ENCODE measurements around the gene RAD51AP2. TPM values are rescaled to one million over a fixed set of nuclear protein-coding genes. Genes with fewer than 3 reads are reported as not detected.

RAD51AP2 gene
- total and polyA plus RNA-seq, 2 of the 13 experiments (the other 11 are each of a cell fraction or from before 2014, with no cell fraction given), result 0.11 to 0.12 TPM

GRCh38 chr2:17558053-17558452 lies 39.8 kb upstream of the RAD51AP2 start (continued):
- TF ChIP-seq ZNF333 (CRISPR knock-in tag; IDR thresholded peaks at IDR 0.05; ENCODE audit: borderline replicate concordance) (no peak), SAP130 (CRISPR knock-in tag; IDR thresholded peaks at IDR 0.05; ENCODE audit: low read depth) (no peak), ETV5 (CRISPR knock-in tag; IDR thresholded peaks at IDR 0.05; ENCODE audit: borderline replicate concordance) (no peak), NR0B2 (CRISPR knock-in tag; IDR thresholded peaks at IDR 0.05) (no peak), RARA (CRISPR knock-in tag; IDR thresholded peaks at IDR 0.05) (no peak)

GRCh38 chr2:17557596-17557995 lies 39.4 kb upstream of the RAD51AP2 start:
- Histone ChIP-seq H3K79me2 (ENCODE audit: insufficient read depth, low read length) (peaks cover 91% of the 10 kb centered on the region), H3K4me1 (ENCODE audit: insufficient read depth, low read length) (peaks cover 63% of the 10 kb centered on the region), H3K9me3 (ENCODE audit: low read length) (no peaks in the 10 kb centered on the region), H3K4me2 (ENCODE audit: low read depth, low read length) (peak overlapping the region; percentile 54), H3K27ac (ENCODE audit: extremely low read length, insufficient read depth, low read length) (peak overlapping the region; percentile 45), H2AFZ (ENCODE audit: low read length) (no peak overlapping the region), H3K36me3 (replicated peaks in 1 of 2; ENCODE audit: control insufficient read depth in 1 of 2, insufficient read depth in 2 of 2, low read length in 2 of 2) (peaks cover 0 to under 1% of the 10 kb centered on the region in 2 experiments; a peak in 1 of 5 replicates), H3K4me3 (replicated peaks in 1 of 3; ENCODE audit: insufficient read depth in 1 of 3, low read depth in 2 of 3, low read length in 3 of 3) (no peak overlapping the region; a peak in 1 of 6 replicates), H3K27me3 (ENCODE audit: control insufficient read depth in 1 of 2, insufficient read depth in 2 of 2, low read length in 2 of 2) (no peaks in the 10 kb centered on the region), H3K9ac (ENCODE audit: insufficient read depth, low read depth, low read length) (peak overlapping the region; percentile 7; the same call in 1 of the 2 replicates), H4K20me1 (ENCODE audit: insufficient read depth, low read length) (no peaks in the 10 kb centered on the region)
- in situ Hi-C loops (cut with HindIII; ENCODE audit: extremely low pct_ligation_motif_present, low pct_unique_long_range_greater_than_20kb), result no loop called here
- ATAC-seq (peak; percentile 80), DNase-seq (ENCODE audit: low spot score) (peak; percentile 61), FAIRE-seq (no peak)
- POLR2A ChIA-PET, result interaction anchor here (0.9 to 3.9 kb wide), 4 partner anchors 10 to 20 kb away, joined by 3 to 12 read pairs (median 4); partner anchors contain the start of gene VSNL1
- CTCF ChIA-PET (ENCODE audit: low intra/inter-chr PET ratio, low total read pairs), result no interaction called here
- no TSS peak for BruUV-seq (replicated peaks)
- 62% methylated on average over 5 of the region's 5 CpGs for WGBS (ENCODE audit: low lambda C conversion rate)
- intact Hi-C loops (cut with micrococcal nuclease; ENCODE audit: unreplicated experiment), result loop anchor here (1.0 kb wide), 1 partner anchor 17 kb away; the partner anchor contains the start of gene VSNL1
- peak; percentile 48; the same call in 1 of the 2 replicates for TF ChIP-seq HMG20A (CRISPR knock-in tag; IDR thresholded peaks at IDR 0.05; ENCODE audit: borderline replicate concordance)
- TF ChIP-seq ZMYM3 (CRISPR knock-in tag; IDR thresholded peaks at IDR 0.05), result no peak
- no peak for TF ChIP-seq KMT2B (CRISPR knock-in tag; IDR thresholded peaks at IDR 0.05)
- peak; percentile 12 for TF ChIP-seq TEAD3 (CRISPR knock-in tag; optimal IDR thresholded peaks at IDR 0.05; ENCODE audit: borderline replicate concordance)
- 0 out of 2 replicates have a peak, but pooled peaks have one; percentile 16 for TF ChIP-seq THRA (CRISPR knock-in tag; IDR thresholded peaks at IDR 0.05; ENCODE audit: borderline replicate concordance)
- peak; percentile 43 for TF ChIP-seq ASH2L (IDR thresholded peaks at IDR 0.05; ENCODE audit: insufficient read length, low read depth, low read length)
- TF ChIP-seq ZNF44 (CRISPR knock-in tag; IDR thresholded peaks at IDR 0.05), result 0 out of 2 replicates have a peak, but pooled peaks have one; percentile 81
- TF ChIP-seq PAXIP1 (CRISPR knock-in tag; conservative IDR thresholded peaks at IDR 0.05), result 0 out of 2 replicates have a peak, but pooled peaks have one; percentile 26
- TF ChIP-seq ZNF607 (CRISPR knock-in tag; IDR thresholded peaks at IDR 0.05; ENCODE audit: borderline replicate concordance), result no peak
- no peak for TF ChIP-seq SOX6 (IDR thresholded peaks at IDR 0.05)
- TF ChIP-seq SOX6 (CRISPR knock-in tag; IDR thresholded peaks at IDR 0.05), result peak; percentile 67; the same call in 1 of the 2 replicates

All from HepG2 (cell line).